Measurements from ENCODE around the gene RALGAPA1. TPM values are rescaled to one million over a fixed set of nuclear protein-coding genes. Genes with fewer than 3 reads are reported as not detected.

Gene RALGAPA1
- total and polyA plus RNA-seq, 2 of the 13 experiments (the other 11 are each of a cell fraction or from before 2014, with no cell fraction given) = 65.0 to 89.2 TPM

GRCh38 chr14:35558680-35559079 is 250.4 kb downstream of the RALGAPA1 start (continued):
- TF ChIP-seq ZBTB46 (CRISPR knock-in tag; IDR thresholded peaks at IDR 0.05; ENCODE audit: borderline replicate concordance) = 0 out of 2 replicates have a peak, but pooled peaks have one; percentile 50

DNA sequence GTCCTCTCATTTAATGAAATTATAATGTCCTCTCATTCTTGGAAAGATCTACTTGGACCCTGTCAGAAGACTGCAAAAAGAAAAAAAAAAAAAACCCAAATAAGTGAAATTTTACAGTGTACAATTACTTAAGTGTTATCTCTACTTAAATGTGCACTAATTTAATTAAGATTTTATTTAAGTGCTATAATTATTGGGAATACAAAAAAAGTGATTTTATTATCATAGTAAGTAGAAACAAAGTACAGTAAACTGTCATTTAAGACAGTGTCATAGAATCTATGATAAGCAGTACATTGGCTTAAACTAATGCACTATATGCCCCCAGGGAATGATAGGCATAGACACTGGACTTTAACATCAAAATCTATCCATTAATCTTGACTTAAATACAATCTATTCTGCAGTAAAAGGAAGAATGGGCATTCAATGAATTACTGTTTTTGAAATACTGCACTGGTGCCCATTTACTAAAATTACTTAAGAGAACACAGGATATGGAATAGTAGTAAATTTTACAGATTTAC is 251.8 kb downstream of the RALGAPA1 start:
- BruUV-seq (replicated peaks) = no TSS peak
- intact Hi-C loops (cut with micrococcal nuclease; ENCODE audit: unreplicated experiment) (no loop called here), in situ Hi-C loops (cut with HindIII; ENCODE audit: extremely low pct_ligation_motif_present, low pct_unique_long_range_greater_than_20kb) (no loop called here)
- H3K36me3 ChIP-seq (replicated peaks in 1 of 2; ENCODE audit: control insufficient read depth in 1 of 2, insufficient read depth in 2 of 2, low read length in 2 of 2) = no peaks in the 10 kb centered on the region
- H3K4me3 ChIP-seq (replicated peaks in 1 of 3; ENCODE audit: insufficient read depth in 1 of 3, low read depth in 2 of 3, low read length in 3 of 3) = no peak overlapping the region
- ATAC-seq (no peak), FAIRE-seq (no peak), DNase-seq (ENCODE audit: low spot score) (no peak)
- no peak overlapping the region for H3K4me2 ChIP-seq (ENCODE audit: low read depth, low read length)
- no peaks in the 10 kb centered on the region for H3K79me2 ChIP-seq (ENCODE audit: insufficient read depth, low read length)
- CTCF ChIA-PET (ENCODE audit: low intra/inter-chr PET ratio, low total read pairs) = no interaction called here
- TF ChIP-seq NKX3-1 (CRISPR knock-in tag; IDR thresholded peaks at IDR 0.05) (no peak), ZSCAN12 (CRISPR knock-in tag; IDR thresholded peaks at IDR 0.05) (no peak), BCLAF1 (IDR thresholded peaks at IDR 0.05) (no peak), PHF8 (CRISPR knock-in tag; IDR thresholded peaks at IDR 0.05) (no peak), ATM (IDR thresholded peaks at IDR 0.05; ENCODE audit: borderline replicate concordance) (no peak), KLF12 (CRISPR knock-in tag; IDR thresholded peaks at IDR 0.05; ENCODE audit: borderline replicate concordance) (no peak), HES4 (CRISPR knock-in tag; IDR thresholded peaks at IDR 0.05; ENCODE audit: borderline replicate concordance) (no peak), ZNF703 (CRISPR knock-in tag; IDR thresholded peaks at IDR 0.05; ENCODE audit: borderline replicate concordance) (no peak), NFATC3 (CRISPR knock-in tag; IDR thresholded peaks at IDR 0.05) (no peak), RXRA (CRISPR knock-in tag; IDR thresholded peaks at IDR 0.05) (no peak)
- TF ChIP-seq, protein P1, sequence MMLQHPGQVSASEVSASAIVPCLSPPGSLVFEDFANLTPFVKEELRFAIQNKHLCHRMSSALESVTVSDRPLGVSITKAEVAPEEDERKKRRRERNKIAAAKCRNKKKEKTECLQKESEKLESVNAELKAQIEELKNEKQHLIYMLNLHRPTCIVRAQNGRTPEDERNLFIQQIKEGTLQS (CRISPR knock-in tag; IDR thresholded peaks at IDR 0.05) = no peak
- TF ChIP-seq, protein P2, sequence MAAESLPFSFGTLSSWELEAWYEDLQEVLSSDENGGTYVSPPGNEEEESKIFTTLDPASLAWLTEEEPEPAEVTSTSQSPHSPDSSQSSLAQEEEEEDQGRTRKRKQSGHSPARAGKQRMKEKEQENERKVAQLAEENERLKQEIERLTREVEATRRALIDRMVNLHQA (CRISPR knock-in tag; IDR thresholded peaks at IDR 0.05) = no peak
- POLR2A ChIA-PET = no interaction called here
- H3K27me3 ChIP-seq (ENCODE audit: control insufficient read depth in 1 of 2, insufficient read depth in 2 of 2, low read length in 2 of 2) = no peaks in the 10 kb centered on the region
- no peaks in the 10 kb centered on the region for H3K4me1 ChIP-seq (ENCODE audit: insufficient read depth, low read length)
- H2AFZ ChIP-seq (ENCODE audit: low read length) = no peak overlapping the region
- no peaks in the 10 kb centered on the region for H3K9me3 ChIP-seq (ENCODE audit: low read length)
- H3K9ac ChIP-seq (ENCODE audit: insufficient read depth, low read depth, low read length) = no peak overlapping the region
- no peaks in the 10 kb centered on the region for H4K20me1 ChIP-seq (ENCODE audit: insufficient read depth, low read length)
- no peak overlapping the region for H3K27ac ChIP-seq (ENCODE audit: extremely low read length, insufficient read depth, low read length)
